HG02852 (cell line): ENCODE data around the gene WNK1.
"Not testable (repeated sequence)": the region's sequence is repeated elsewhere in the genome, so short reads cannot be mapped to it uniquely, and the experiment has no call there.

Experiments used
- ATAC-seq: cut with Tn5 transposase; IDR thresholded peaks from one replicate; pipeline ENCODE4 v1.9.1; 2021; ENCODE audit warnings: mild to moderate bottlenecking, moderate library complexity; ENCODE audit not compliant: unreplicated experiment

The WNK1 gene

DNA sequence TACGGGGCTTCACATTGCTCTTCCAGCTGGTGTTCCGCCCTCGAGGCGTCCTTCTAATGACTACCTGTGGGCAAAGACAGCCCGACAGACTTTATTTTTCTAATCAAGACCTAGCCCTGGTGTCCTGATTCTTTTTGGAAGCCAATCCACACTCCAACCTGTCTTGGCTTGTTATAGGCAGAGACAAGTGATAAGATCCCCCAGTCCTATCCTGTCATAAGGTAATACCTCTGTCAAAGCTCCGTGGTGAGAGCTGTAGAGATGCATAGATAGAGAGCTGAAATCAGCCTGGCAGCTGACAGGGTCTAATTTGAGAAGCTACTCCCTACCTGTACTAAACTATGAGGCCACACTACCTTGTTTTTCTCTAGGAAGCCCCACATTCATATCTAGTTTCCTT is 11.5 kb upstream of the WNK1 start:
- ATAC-seq = no peak

DNA sequence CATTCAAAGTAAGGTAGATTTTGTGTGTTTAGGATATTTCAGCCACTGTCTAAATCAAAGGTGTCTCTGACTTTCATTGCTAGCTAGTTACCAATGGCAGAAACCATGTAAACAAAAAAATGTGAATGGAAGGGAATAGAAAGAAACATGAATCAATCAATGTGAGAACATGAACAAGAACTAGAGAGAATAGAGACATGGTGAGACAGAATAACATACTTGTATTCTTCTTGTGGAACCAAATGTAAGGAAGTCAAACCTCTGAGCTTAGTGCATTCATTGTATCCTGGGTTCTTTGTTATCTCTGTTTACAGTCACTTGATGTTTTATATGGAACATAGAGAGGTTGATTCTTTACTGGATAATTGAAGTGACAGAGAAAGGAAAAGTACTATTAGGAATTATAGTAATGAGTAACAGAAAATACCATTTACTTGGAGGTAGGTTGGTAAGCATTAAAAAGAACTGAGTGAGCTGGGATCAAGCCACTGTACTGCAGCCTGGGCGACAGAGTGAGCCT is 2.6 kb upstream of the WNK1 start:
- ATAC-seq = no peak

DNA sequence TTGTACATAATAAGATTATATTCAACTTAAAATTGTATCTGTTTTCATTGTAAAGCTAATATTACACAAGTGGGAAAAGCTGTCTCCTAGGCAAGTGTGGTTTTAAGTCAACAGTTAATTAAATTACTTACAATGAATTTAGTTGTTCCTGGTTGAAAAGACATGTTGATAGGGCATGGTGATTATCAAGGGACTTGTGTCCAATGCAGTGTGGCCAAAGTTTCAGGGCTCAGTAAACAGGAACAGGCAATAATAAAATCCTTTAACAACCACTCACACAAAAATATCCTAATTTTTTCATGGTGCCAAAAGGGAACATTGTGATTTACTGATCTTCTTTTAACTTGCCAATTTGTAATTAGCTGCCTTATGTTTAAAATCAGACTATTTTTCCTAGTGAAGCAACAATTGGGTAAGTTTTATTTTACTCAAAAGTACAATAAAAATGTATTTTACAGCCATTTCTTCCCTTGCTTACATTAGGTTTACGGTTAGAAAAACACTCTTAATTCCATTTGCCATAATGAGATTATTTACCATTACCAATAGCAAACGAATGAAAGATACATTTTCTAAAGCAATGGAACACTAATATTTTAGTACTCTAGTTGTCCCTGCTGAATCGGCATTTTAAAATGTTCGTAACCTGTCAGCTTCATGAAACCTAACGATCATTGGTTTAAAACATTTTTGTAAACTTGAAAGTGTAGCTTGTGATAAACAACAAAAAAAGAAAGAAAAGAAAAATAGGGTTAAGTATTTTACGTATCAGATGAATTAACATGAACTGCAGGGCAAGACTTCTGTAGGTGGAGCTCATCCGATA is 1.8 kb upstream of the WNK1 start:
- no peak for ATAC-seq

DNA sequence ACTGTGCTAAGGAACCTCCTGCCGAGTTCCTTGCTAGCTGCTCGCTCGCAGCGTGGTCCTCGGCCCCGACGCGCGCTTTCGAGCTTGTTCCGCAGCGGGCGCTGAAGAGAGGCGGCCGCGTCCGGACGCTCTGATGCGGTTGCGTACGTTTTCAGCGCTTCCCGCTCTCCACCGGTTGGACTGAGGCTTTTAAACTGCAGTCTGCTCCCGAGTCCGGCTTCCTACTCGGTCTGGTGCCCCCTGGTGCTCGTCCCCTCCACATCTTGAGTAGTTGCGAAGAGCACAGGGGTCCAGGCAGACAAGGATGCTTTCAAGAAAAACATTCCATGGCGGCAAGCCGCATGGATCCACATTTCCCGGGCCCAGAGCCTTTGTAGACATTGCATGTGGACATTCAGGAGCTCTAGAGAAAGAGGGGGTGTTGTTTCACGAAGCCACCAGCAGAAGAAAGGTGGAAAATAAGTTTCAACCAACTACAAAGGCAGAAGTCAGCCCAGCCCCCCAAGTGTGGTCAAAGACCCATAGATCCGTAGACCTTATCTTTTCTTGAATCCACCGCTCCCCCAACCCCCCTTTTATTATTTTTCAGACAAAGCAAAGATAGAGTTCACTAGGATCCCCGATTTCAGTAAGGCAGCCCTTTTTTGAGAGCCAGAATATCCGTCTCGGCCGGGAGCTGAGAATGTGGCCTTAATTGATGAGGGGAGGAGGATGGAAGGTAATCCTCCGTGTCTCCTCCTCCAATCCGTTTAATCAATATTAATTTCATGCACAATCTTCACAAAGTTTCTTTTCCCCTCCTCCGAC is 984 bp upstream of the WNK1 start:
- ATAC-seq = peak; percentile 42

DNA sequence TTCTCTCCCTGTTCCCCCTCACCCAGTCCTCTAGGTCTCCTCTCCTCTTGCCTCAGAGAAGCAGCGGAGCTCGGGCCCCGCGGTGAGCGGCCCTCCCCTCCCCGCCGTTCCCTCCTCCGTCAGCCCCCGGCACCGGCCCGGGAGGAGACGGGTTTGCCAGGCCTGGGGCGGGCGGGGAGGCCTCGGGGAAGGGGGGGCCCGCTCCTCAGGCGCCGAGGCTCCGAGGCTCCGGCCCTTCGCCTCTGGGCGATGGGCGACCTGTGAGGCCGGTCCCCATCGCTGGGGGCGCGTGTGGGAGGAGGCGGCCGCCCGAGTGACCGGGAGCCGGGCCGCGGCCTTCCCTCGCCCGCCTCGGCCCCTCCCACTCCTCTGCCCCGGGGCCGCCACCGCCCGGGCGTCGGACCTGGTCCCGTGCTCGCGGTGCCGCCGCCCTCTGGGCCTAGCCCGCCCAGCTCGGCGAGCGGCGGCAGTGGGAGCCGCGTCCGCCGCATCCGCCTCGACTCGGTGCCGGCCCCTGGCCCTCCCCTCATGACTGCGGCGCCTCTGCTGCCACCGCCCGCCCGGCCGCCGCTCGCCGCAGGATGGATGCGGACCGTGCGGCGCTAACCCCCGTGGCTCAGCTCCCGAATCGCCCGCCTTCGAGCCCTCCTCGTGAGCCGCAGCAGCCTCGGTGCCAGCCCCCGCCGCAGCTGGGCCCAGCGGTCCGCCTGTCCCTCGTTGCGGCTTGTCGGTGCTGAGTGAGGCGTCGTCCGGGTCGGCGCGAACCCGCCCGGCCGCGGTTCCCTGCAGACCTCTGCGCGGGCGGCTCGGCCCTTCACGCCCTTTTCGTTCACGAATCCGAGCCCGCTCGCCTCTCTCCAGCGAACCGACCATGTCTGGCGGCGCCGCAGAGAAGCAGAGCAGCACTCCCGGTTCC is 574 bp downstream of the WNK1 start:
- peak; percentile 30 for ATAC-seq

DNA sequence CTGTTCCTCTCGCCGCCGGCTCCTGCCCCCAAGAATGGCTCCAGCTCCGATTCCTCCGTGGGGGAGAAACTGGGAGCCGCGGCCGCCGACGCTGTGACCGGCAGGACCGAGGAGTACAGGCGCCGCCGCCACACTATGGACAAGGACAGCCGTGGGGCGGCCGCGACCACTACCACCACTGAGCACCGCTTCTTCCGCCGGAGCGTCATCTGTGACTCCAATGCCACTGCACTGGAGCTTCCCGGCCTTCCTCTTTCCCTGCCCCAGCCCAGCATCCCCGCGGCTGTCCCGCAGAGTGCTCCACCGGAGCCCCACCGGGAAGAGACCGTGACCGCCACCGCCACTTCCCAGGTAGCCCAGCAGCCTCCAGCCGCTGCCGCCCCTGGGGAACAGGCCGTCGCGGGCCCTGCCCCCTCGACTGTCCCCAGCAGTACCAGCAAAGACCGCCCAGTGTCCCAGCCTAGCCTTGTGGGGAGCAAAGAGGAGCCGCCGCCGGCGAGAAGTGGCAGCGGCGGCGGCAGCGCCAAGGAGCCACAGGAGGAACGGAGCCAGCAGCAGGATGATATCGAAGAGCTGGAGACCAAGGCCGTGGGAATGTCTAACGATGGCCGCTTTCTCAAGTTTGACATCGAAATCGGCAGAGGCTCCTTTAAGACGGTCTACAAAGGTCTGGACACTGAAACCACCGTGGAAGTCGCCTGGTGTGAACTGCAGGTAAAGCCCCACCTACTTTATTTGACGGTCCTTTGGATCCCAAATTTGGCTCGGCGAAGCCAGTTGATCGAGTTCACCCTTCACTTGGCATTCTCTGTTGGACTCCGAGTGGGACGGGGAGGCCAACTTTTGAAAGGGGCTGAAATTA is 1.5 kb downstream of the WNK1 start:
- no peak for ATAC-seq

DNA sequence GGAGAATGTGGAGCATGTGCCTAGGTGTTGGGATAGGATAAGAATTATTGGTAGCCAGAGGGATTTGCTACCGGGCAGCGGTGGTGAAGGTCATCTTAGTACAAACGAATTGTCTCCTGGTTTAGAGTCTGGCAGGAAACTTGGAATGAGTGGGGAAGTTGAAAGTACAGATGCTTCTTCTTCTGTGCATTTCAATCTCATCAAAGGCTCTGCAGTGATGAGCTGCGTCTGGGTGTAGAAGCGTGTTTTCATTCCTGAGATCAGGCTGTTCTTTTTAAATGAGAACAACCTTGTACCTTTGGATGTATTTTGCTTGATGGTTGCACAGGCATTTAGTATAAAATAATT is 2.1 kb downstream of the WNK1 start:
- ATAC-seq = no peak

DNA sequence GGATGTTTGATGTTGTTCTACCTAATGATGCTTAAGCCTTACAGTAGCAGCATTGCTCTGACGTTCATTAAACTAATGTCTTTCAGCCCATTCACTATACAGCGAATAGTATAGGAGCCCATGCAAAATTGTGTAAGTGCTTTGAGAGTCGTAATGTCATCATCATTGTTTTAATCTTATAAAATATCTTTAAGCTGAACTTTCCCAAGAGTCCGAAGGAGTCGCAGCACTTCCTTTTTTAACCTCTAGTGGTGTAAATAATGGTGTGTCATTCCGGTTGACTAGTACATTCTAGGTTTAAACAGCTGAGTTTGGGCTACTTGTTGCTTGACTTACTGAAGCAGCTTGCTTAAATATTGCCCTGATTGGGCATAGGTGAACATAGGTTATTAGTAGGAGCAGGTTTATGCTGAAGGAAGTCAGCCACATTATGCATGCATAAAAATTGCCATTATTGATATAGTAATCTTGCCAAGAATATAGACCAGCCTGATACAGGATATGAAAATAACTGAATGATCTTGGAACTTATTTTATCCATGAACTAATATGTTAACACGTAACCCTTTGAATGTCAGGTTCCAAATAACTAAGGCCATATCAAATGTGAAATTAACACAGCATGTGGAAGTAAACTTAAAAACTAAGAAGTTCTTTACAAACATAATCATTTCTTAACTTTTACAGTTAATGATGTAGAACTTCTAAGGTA is 2.6 kb downstream of the WNK1 start:
- no peak for ATAC-seq

DNA sequence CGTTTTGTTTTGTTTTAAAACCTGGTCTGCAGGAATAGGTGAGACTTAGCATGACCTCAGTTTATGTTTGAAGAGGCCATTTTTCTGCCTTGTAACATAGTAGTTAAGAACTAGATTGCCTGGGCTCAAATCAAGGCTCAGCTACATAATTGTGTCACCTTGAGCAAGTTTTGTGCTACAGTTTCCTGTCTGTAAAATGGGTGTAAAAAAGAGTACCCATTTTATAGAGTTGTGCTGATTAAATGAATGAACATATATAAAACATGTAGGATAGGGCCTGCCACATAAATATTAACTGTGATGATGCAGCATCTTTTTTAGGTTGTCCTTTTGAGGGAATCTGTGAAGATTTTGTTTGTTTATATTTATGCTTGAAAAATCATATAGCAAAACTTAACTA is 7.2 kb downstream of the WNK1 start:
- no peak for ATAC-seq

DNA sequence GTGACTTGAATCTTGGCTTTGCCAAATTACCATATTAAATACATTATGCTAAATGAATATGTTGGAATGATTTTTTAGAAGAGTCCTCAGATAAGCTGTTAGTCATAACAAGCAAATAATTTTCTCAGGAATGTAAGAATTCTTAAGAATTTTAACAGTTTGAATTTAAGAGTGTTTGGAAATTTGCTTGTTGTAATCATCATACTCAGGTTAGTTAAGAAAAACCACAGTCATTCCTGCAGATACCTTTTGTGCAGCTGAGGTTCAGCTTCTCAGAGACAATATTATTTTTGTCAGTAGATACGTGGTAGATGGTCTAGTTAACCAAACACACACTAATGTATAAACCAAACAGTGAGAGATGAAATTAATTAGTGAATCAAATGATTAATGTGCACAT is 8.9 kb downstream of the WNK1 start:
- no peak for ATAC-seq

DNA sequence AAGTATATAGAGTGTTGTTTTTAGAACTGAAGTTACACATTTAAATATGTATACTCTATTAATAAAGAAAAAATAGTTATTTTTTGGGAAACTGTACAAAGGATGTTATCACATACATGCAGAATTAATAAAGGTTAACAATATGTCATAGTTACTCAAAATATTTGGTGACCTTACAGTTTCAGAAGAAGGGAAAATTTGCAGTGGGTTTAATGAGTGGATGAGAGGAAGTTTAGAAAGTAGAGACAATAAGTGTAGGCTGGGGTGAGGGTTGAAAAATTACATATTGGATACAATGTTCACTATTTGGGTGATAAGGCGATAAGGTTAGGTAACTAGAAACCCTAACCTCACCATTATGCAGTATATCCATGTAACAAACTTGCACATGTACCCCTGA is 13.5 kb downstream of the WNK1 start:
- ATAC-seq = no peak

DNA sequence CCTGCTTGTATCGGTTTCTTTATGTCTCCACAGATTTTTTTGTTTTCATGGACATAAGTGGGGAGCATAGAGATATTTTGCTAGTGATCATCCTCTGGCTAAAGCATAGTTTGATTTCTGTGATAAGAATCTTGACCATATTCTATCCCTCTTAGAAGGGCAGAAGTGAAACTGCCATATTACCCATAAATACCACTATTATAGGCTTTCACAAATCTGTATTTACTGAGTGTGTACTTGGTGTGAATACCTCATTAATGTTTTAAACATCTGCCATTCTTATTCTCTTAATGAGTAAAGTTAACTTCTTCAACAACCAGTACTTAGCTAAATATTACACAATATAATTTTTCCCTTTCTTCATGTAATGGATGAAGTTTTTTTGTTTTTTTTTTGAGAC is 16.1 kb downstream of the WNK1 start:
- no peak for ATAC-seq

DNA sequence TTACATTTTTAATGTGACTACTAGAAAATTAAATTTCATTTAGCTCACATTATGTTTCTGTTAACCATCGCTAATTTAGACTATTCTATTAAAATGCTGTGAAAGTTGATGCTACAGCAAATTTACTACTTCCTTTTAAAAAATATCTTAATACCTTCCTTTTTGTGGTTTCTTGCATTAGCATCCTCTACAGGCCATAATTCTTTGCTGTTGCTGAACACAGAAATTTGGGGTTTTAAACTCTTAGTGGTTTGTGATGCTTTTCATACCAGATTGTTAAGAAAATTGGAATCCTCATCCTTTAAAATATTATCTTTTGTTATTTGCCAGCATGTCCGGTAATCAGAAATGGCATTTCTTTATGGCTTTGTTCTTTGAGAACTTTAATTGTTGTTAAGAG is 18.1 kb downstream of the WNK1 start:
- no peak for ATAC-seq

DNA sequence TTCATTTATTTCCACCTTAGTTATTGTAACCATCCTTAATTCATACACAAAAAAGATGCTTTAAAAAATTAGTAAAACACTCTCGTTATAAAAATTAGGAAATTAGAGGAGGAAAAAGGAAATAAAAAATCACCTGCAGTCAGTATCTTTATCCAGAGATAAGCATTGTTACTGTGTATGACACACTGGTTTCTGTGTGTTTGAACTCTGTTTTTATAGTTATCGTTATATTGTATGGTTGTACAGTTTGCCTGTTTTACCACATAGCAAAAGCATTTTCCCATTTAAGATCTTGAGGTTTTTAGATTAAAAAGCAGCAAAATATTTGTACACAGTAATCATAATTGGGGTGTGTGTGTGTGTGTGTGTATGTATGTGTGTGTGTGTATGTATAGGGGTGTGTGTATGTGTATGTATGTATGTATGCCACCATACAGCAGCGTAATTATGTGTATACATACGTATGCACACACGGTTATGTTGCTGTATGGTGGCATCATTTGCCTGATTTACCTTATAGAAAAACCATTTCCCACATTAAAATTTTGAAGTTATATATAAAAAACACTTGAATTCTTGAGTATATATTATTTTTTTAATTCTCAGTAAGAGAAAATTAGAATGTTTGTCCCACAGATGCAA is 19.8 kb downstream of the WNK1 start:
- ATAC-seq = no peak

DNA sequence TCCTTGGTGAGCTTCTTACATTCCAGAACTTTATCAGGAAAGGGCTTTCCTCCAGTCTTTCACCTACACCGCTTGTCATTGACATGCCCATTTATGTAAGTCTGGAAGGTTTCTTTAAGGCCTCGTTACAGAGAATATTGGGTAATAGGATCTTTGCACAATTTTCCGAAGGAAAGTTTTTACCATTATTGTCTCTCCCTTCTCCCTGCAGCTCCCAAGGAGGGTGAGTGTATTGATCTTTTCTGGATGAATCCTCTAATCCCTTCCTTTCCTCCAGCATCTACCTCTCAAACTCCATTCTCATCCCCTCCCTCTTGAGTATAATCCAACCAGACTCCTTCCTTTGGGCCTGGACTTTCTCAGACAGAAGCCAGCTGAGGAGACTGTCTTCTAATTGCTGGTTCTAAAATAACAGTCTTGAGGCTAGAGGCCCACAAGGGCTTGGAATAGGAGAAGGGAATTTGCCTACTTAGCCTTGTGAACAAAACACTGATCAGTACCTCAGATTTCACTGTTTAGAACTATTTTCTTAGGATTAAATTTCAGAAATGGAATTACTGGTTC is 21.8 kb downstream of the WNK1 start:
- ATAC-seq = no peak

DNA sequence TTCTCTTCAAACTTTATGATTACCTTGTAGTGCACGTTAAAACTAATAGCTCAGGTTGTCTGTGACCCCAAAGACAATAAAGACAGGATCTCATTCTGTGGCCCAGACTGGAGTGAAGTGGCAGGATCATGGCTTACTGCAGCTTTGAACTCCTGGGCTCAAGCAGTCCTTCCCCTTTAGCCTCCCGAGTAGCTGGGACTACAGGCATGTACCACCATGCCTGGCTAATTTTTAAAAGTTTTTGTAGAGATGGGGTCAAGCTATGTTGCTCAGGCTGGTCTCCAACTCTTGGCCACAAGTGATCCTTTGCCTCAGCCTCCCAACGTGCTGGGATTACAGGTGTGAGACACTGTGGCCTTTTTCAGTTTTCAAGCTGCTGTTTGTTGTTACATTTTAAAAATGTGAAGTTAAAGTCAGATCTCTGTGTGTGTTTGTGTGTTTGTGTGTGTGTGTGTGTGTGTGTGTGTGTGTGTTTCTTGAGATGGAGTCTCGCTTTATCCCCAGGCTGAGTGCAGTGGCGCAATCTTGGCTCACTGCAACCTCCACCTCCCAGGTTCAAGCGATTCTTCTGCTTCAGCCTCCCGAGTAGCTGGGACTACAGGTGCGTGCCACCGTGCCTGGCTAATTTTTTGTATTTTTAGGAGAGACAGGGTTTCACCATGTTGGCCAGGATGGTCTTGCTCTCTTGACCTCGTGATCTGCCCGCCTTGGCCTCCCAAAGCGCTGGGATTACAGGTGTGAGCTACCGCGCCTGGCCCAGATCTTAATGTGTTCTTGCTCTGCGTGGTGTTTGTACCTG is 23.8 kb downstream of the WNK1 start:
- ATAC-seq = not testable (repeated sequence)

DNA sequence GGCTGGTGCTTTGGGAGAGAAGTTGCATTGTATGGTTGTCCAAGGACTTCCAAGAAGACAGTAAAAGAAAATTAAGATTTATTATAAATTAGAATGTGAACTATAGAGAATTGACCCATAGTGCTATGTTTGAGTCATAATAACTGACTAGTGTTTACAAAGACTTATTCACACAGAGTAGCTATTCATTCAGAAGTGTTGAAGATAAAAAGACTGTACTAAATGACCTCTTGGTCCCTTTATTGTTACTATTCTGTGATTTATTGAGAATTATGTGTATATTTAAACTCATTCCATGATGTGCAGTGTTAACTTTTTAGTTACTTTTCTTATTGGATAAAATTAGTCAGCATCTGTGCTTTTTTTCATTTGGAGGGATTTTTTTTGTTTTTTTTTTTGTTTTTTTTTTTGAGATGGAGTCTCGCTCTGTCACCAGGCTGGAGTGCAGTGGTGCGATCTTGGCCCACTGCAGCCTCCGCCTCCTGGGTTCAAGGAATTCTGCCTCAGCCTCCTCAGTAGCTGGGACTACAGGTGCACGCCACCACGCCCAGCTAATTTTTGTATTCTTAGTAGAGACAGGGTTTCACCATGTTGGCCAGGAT is 24.5 kb downstream of the WNK1 start:
- ATAC-seq = not testable (repeated sequence)
